H9 (cell line): ENCODE data around the gene IQSEC2. TPM values are rescaled to one million over a fixed set of nuclear protein-coding genes. Genes with fewer than 3 reads are reported as not detected.
A peak's percentile ranks its signal among the peaks of the same experiment; 100 is the strongest.

Experiments used
- DNase-seq: peaks from one replicate; pipeline ENCODE4 v3.0.0-alpha.2; 2017
- H2AFZ ChIP-seq: one replicate; pipeline ENCODE4 v1.6.1; 2013; ENCODE audit warnings: mild to moderate bottlenecking, low read length, control low read depth, moderate library complexity
- H2AK5ac ChIP-seq: 2 replicates; pipeline ENCODE4 v1.6.1; 2013; ENCODE audit warnings: low read length, control low read depth, mixed read lengths; ENCODE audit not compliant: insufficient read length
- H2BK120ac ChIP-seq: one replicate; pipeline ENCODE4 v1.6.1; 2013; ENCODE audit warnings: low read depth, mild to moderate bottlenecking, low read length, control low read depth, inconsistent platforms; ENCODE audit not compliant: poor library complexity, severe bottlenecking
- H2BK12ac ChIP-seq: 2 replicates; pipeline ENCODE4 v1.6.1; 2013; ENCODE audit warnings: low read length, control low read depth, mixed read lengths, low read depth; ENCODE audit not compliant: insufficient read length
- H2BK15ac ChIP-seq: 2 replicates; pipeline ENCODE4 v1.6.1; 2013; ENCODE audit warnings: low read depth, low read length, control low read depth
- H2BK20ac ChIP-seq: one replicate; pipeline ENCODE4 v1.6.1; 2013; ENCODE audit warnings: low read depth, mild to moderate bottlenecking, low read length, control low read depth, inconsistent platforms; ENCODE audit not compliant: poor library complexity, severe bottlenecking
- H2BK5ac ChIP-seq: 2 replicates; pipeline ENCODE4 v1.6.1; 2013; ENCODE audit warnings: low read length, control low read depth, mixed read lengths; ENCODE audit not compliant: insufficient read length
- H3K14ac ChIP-seq: 2 replicates; pipeline ENCODE4 v1.6.1; 2013; ENCODE audit warnings: low read length, control low read depth; ENCODE audit not compliant: insufficient read depth
- H3K18ac ChIP-seq: 2 replicates; pipeline ENCODE4 v1.6.1; 2013; ENCODE audit warnings: low read depth, mild to moderate bottlenecking, mixed read lengths, low read length, control low read depth; ENCODE audit not compliant: insufficient read length
- H3K23ac ChIP-seq: 2 replicates; pipeline ENCODE4 v1.6.1; 2013; ENCODE audit warnings: low read length, control low read depth, mixed read lengths, low read depth; ENCODE audit not compliant: insufficient read length
- H3K23me2 ChIP-seq: 2 replicates; pipeline ENCODE4 v1.6.1; 2013; ENCODE audit warnings: low read depth, mild to moderate bottlenecking, mixed read lengths, low read length, control low read depth; ENCODE audit not compliant: insufficient read length, poor library complexity, severe bottlenecking
- H3K27ac ChIP-seq: 2 replicates; pipeline ENCODE4 v1.5.1; 2013; ENCODE audit warnings: low read length, control low read depth, mixed read lengths, low read depth; ENCODE audit not compliant: insufficient read length
- H3K27me3 ChIP-seq: 2 replicates; pipeline ENCODE4 v1.6.1; 2013; ENCODE audit warnings: low read length, control low read depth, inconsistent platforms; ENCODE audit not compliant: insufficient read depth
- H3K4ac ChIP-seq: 2 replicates; pipeline ENCODE4 v1.6.1; 2013; ENCODE audit warnings: low read depth, mild to moderate bottlenecking, control low read depth, inconsistent platforms, low read length, moderate library complexity
- H3K4me1 ChIP-seq: 2 replicates; pipeline ENCODE4 v1.6.1; 2013; ENCODE audit warnings: low read length, control low read depth, inconsistent platforms; ENCODE audit not compliant: insufficient read depth
- H3K4me2 ChIP-seq: 2 replicates; pipeline ENCODE4 v1.6.1; 2013; ENCODE audit warnings: low read length, control low read depth, mixed read lengths; ENCODE audit not compliant: insufficient read length, insufficient read depth
- H3K56ac ChIP-seq: 2 replicates; pipeline ENCODE4 v1.6.1; 2013; ENCODE audit warnings: low read depth, mild to moderate bottlenecking, mixed read lengths, low read length, control low read depth; ENCODE audit not compliant: insufficient read length
- H3K79me1 ChIP-seq: 2 replicates; pipeline ENCODE4 v1.6.1; 2013; ENCODE audit warnings: low read depth, mild to moderate bottlenecking, moderate library complexity, low read length, control low read depth, inconsistent platforms; ENCODE audit not compliant: insufficient read depth, poor library complexity, severe bottlenecking
- H3K79me2 ChIP-seq: 2 replicates; pipeline ENCODE4 v1.6.1; 2013; ENCODE audit warnings: low read length, control low read depth, inconsistent platforms; ENCODE audit not compliant: insufficient read depth
- H3K9ac ChIP-seq: 2 replicates; pipeline ENCODE4 v1.6.1; 2013; ENCODE audit warnings: low read length, control low read depth, mixed read lengths; ENCODE audit not compliant: insufficient read length; ENCODE audit errors: extremely low read depth
- H3K9me3 ChIP-seq: one replicate; pipeline ENCODE4 v1.6.1; 2013; ENCODE audit warnings: low read depth, low read length, inconsistent platforms; ENCODE audit not compliant: control insufficient read depth
- H3T11ph ChIP-seq: one replicate; pipeline ENCODE4 v1.6.1; 2013; ENCODE audit warnings: mild to moderate bottlenecking, low read length, control low read depth, inconsistent platforms
- H4K20me1 ChIP-seq: one replicate; pipeline ENCODE4 v1.6.1; 2013; ENCODE audit not compliant: control insufficient read depth, insufficient read length, insufficient read depth
- H4K5ac ChIP-seq: 2 replicates; pipeline ENCODE4 v1.6.1; 2013; ENCODE audit warnings: low read depth, mild to moderate bottlenecking, mixed read lengths, low read length, control low read depth; ENCODE audit not compliant: insufficient read length
- H4K8ac ChIP-seq: replicated peaks from 2 replicates; pipeline ENCODE4 v1.6.1; 2013; ENCODE audit warnings: low read length, control low read depth, mixed read lengths, low read depth; ENCODE audit not compliant: insufficient read length
- H4K91ac ChIP-seq: 2 replicates; pipeline ENCODE4 v1.6.1; 2013; ENCODE audit warnings: low read depth, mild to moderate bottlenecking, moderate library complexity, mixed read lengths, low read length, control low read depth; ENCODE audit not compliant: insufficient read length
- H3K27ac Mint-ChIP-seq, 3 experiments: 2 replicates in 2 of 3; 3 replicates in 1 of 3; pipeline ENCODE4 v1.8.0; 2020 to 2021; ENCODE audit warnings: mixed read lengths in 3 of 3, mild to moderate bottlenecking in 1 of 3, moderate library complexity in 1 of 3
- H3K27me3 Mint-ChIP-seq: 2 replicates; pipeline ENCODE4 v1.8.0; 2021; ENCODE audit warnings: low read depth, mild to moderate bottlenecking, moderate library complexity, mixed read lengths
- H3K36me3 Mint-ChIP-seq, 3 experiments: 2 replicates in 2 of 3; 3 replicates in 1 of 3; pipeline ENCODE4 v1.8.0; 2020 to 2021; ENCODE audit warnings: low read depth in 3 of 3, mixed read lengths in 3 of 3; ENCODE audit not compliant: insufficient read depth in 1 of 3
- H3K4me1 Mint-ChIP-seq, 2 experiments: 2 replicates each; pipeline ENCODE4 v1.8.0; 2020; ENCODE audit warnings: mixed read lengths in 2 of 2
- H3K4me3 Mint-ChIP-seq, 2 experiments: 2 replicates in 1 of 2; 3 replicates in 1 of 2; pipeline ENCODE4 v1.8.0; 2020 to 2021; ENCODE audit warnings: mild to moderate bottlenecking in 2 of 2, mixed read lengths in 2 of 2, moderate library complexity in 1 of 2
- H3K9me3 Mint-ChIP-seq, 2 experiments: 2 replicates in 1 of 2; 3 replicates in 1 of 2; pipeline ENCODE4 v1.8.0; 2020; ENCODE audit warnings: mild to moderate bottlenecking in 2 of 2, mixed read lengths in 2 of 2, moderate library complexity in 1 of 2
- WGBS: extraction: QIAGEN DNeasy Blood & Tissue Kit; methylation state at CpG from one replicate; pipeline ENCODE4 v1.1.7; 2013; ENCODE audit warnings: missing lambda C conversion rate, low lambda C conversion rate, mixed read lengths; ENCODE audit not compliant: insufficient read length; ENCODE audit errors: extremely low coverage; 5-methylcytosine and 5-hydroxymethylcytosine counted together
- total RNA-seq: library from RNA; stranded (reverse); gene quantifications from 2 replicates; pipeline ENCODE4 v1.2.1, GENCODE V29; 2021
- TF ChIP-seq, protein P1 (sequence below): fragments of 200-600 bp; sonication (generic); conservative IDR thresholded peaks from 3 replicates; pipeline ENCODE4 v1.8.0; 2021; ENCODE audit warnings: antibody characterized with exemption, mild to moderate bottlenecking

The IQSEC2 gene
- total RNA-seq, 1 experiment from 2014 or later = 7.0 TPM

DNA sequence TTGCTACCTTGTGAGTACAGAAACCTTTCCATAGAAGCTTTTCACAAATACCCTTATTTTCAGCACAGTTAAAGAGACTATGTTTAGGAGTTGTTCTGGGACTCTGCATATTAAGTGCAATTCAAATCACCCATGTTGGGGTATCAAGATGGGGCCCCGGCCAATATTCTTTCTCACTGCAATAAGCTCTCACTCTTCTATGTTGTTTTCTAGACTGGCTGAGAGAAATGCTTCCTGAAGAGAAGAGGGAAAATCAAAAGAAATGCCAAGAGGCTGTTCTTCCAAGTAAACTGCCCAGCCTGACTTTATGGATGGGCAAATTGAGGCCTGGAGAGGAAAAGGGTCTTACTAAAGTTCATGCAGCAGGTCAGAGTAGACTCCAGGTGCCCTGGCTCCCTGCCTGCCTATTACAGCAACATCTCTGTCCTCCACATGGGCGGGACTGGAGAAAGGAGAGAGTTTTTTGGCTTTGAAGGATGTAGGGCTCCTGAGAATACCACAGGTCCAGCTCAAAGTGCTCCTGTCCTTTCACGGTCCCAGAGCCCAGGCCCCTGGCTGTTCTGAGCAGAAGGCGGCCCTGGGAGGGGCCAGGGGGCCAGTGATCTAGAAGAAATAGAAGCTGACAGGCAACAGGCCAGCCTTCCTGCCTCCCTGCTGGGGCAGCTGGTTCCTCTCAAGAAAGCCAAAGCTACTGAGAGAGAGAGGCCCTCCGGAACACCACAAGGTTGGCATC, 745 bp upstream of the IQSEC2 start:
- Histone ChIP-seq H3K27ac (no peak overlapping the region), H2AFZ (no peak overlapping the region), H3K14ac (no peak overlapping the region), H3K4ac (no peak overlapping the region), H3K27me3 (no peaks in the 10 kb centered on the region), H3K79me2 (no peaks in the 10 kb centered on the region), H2AK5ac (no peak overlapping the region), H2BK15ac (no peak overlapping the region), H2BK12ac (no peak overlapping the region), H4K8ac (no peak overlapping the region), H3K23me2 (no peaks in the 10 kb centered on the region), H2BK20ac (no peak overlapping the region), H4K5ac (no peak overlapping the region), H3K4me1 (no peaks in the 10 kb centered on the region), H4K20me1 (no peaks in the 10 kb centered on the region), H2BK5ac (no peak overlapping the region), H3K9me3 (peaks cover 12% of the 10 kb centered on the region), H3T11ph (no peak overlapping the region), H3K56ac (no peak overlapping the region), H3K79me1 (no peaks in the 10 kb centered on the region), H3K18ac (no peak overlapping the region), H3K4me2 (no peak overlapping the region), H3K9ac (no peak overlapping the region), H4K91ac (no peak overlapping the region), H3K23ac (no peak overlapping the region), H2BK120ac (no peak overlapping the region)
- H3K27ac Mint-ChIP-seq = peak overlapping the region in 2 of 3 experiments; percentile 9 to 57; a peak in 2 of 7 replicates
- TF ChIP-seq, protein P1, sequence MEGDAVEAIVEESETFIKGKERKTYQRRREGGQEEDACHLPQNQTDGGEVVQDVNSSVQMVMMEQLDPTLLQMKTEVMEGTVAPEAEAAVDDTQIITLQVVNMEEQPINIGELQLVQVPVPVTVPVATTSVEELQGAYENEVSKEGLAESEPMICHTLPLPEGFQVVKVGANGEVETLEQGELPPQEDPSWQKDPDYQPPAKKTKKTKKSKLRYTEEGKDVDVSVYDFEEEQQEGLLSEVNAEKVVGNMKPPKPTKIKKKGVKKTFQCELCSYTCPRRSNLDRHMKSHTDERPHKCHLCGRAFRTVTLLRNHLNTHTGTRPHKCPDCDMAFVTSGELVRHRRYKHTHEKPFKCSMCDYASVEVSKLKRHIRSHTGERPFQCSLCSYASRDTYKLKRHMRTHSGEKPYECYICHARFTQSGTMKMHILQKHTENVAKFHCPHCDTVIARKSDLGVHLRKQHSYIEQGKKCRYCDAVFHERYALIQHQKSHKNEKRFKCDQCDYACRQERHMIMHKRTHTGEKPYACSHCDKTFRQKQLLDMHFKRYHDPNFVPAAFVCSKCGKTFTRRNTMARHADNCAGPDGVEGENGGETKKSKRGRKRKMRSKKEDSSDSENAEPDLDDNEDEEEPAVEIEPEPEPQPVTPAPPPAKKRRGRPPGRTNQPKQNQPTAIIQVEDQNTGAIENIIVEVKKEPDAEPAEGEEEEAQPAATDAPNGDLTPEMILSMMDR = no peak
- H3K27me3 Mint-ChIP-seq = no peaks in the 10 kb centered on the region
- H3K9me3 Mint-ChIP-seq = peaks cover 62 to 68% of the 10 kb centered on the region in 2 experiments
- WGBS = no CpG with 5 or more reads among the region's 5 CpGs
- H3K4me1 Mint-ChIP-seq = peaks cover 13 to 36% of the 10 kb centered on the region in 2 experiments
- no peak for DNase-seq
- H3K36me3 Mint-ChIP-seq = peaks cover 0 to 8% (median 5%) of the 10 kb centered on the region in 3 experiments; a peak in 4 of 7 replicates
- H3K4me3 Mint-ChIP-seq = peak overlapping the region in 1 of 2 experiments; percentile 6; a peak in 1 of 5 replicates
